Spleen (tissue), 11 donors: ENCODE results near the gene WWP2. TPM values are rescaled to one million over a fixed set of nuclear protein-coding genes. Genes with fewer than 3 reads are reported as not detected.

ENCODE experiments used
- DNase-seq: peaks from one replicate; pipeline ENCODE4 v3.0.0-alpha.2; 2020
- H3K27ac ChIP-seq, 8 donors: fragments of 200-600 bp; sonication (generic) in 7 of 8; 1 replicate in 4 of 8; 2 replicates in 4 of 8; pipeline versions ENCODE4 v1.5.0 to v1.8.0; 2016 to 2021; ENCODE audit warnings: inconsistent platforms in 4 of 8, mild to moderate bottlenecking in 4 of 8, moderate library complexity in 1 of 8
- H3K27me3 ChIP-seq, 7 donors: fragments of 200-600 bp; sonication (generic) in 6 of 7; replicated peaks in 1 of 7; 1 replicate in 4 of 7; 2 replicates in 3 of 7; pipeline versions ENCODE4 v1.5.0 to v1.8.0; 2016 to 2021; ENCODE audit warnings: inconsistent platforms in 3 of 7, mild to moderate bottlenecking in 1 of 7
- H3K36me3 ChIP-seq, 6 donors: fragments of 200-600 bp; sonication (generic) in 5 of 6; 1 replicate in 4 of 6; 2 replicates in 2 of 6; pipeline versions ENCODE4 v1.5.0 to v1.8.0; 2016 to 2021; ENCODE audit warnings: inconsistent platforms in 2 of 6
- H3K4me1 ChIP-seq, 6 donors: fragments of 200-600 bp; sonication (generic) in 5 of 6; 1 replicate in 3 of 6; 2 replicates in 3 of 6; pipeline versions ENCODE4 v1.5.0 to v1.8.0; 2016 to 2021; ENCODE audit warnings: inconsistent platforms in 3 of 6
- H3K4me3 ChIP-seq, 8 donors: fragments of 200-600 bp; sonication (generic) in 7 of 8; 1 replicate in 4 of 8; 2 replicates in 4 of 8; pipeline versions ENCODE4 v1.5.0 to v1.8.0; 2016 to 2021; ENCODE audit warnings: inconsistent platforms in 4 of 8, mild to moderate bottlenecking in 4 of 8, moderate library complexity in 2 of 8
- H3K9me3 ChIP-seq, 8 donors: fragments of 200-600 bp; sonication (generic) in 7 of 8; 1 replicate in 4 of 8; 2 replicates in 4 of 8; pipeline versions ENCODE4 v1.5.0 to v1.8.0; 2016 to 2021; ENCODE audit warnings: inconsistent platforms in 4 of 8
- POLR2A ChIP-seq, 3 donors: fragments of 450-650 bp; IDR thresholded peaks; one replicate each; pipeline ENCODE4 v1.5.1; 2017; ENCODE audit warnings: antibody characterized with exemption in 3 of 3, mild to moderate bottlenecking in 1 of 3
- POLR2AphosphoS5 ChIP-seq, 3 donors: sonication (generic); formaldehyde crosslinking; IDR thresholded peaks; one replicate each; pipeline ENCODE4 v1.5.1; 2017; ENCODE audit warnings: antibody characterized with exemption in 3 of 3
- WGBS, 5 donors: extraction: QIAGEN DNeasy Blood & Tissue Kit in 3 of 5; methylation state at CpG; one replicate each; pipeline versions ENCODE4 v1.1.5 to v1.1.7; 2013 to 2018; 5-methylcytosine and 5-hydroxymethylcytosine counted together
- intact Hi-C: fragments of 100-400 bp; cut with DNase I; formaldehyde crosslinking; loops from one replicate; pipeline ENCODE4 v1.15.0; 2023; ENCODE audit warnings: low total_unique reads
- polyA plus RNA-seq, 3 donors: library from polyadenylated mRNA; stranded (reverse); fragments of 200-250 nt; gene quantifications; one replicate each; pipeline ENCODE4 v1.2.1, GENCODE V29; 2013
- total RNA-seq, 7 donors: library from RNA; depleted of rRNA in 3 of 7; stranded (reverse); fragments of >200 nt in 3 of 7; fragmentation: NEBNext Ultra II Directional in 4 of 7; extraction: Animal tissue kit (Norgen Biotek cat#: 25700) in 4 of 7; gene quantifications; one replicate each; pipeline versions ENCODE4 v1.1.0 to v1.2.1, GENCODE V29; 2016 to 2021
- TF ChIP-seq, protein P1 (sequence below), 11 experiments: fragments of 200-600 bp in 7 of 11; fragments of 450-650 bp in 4 of 11; sonication (generic) in 4 of 11; IDR thresholded peaks in 8 of 11; conservative IDR thresholded peaks in 3 of 11; 1 replicate in 7 of 11; 2 replicates in 4 of 11; pipeline versions ENCODE4 v1.4.0 to v1.8.0; 2016 to 2021; ENCODE audit warnings: antibody characterized with exemption in 11 of 11, inconsistent platforms in 4 of 11, mild to moderate bottlenecking in 1 of 11
- donor health status: healthy with polysubstance abuse.
- donor health status: DM: no; HTN: no; CAD: no; lungs with moderate emphysema.
- donor health status: DM: no; HTN: no; CAD: no.
- donor health status: Bipolar disorder and iron deficiency.
- donor health status: healthy.
- donor health status: DM: no; HTN: no; CAD: no.
- donor health status: DM: yes; HTN: yes; CAD: no.

WWP2 gene
- total and polyA plus RNA-seq, 10 donors, result 13.7 to 109 (median 67.7) TPM

DNA sequence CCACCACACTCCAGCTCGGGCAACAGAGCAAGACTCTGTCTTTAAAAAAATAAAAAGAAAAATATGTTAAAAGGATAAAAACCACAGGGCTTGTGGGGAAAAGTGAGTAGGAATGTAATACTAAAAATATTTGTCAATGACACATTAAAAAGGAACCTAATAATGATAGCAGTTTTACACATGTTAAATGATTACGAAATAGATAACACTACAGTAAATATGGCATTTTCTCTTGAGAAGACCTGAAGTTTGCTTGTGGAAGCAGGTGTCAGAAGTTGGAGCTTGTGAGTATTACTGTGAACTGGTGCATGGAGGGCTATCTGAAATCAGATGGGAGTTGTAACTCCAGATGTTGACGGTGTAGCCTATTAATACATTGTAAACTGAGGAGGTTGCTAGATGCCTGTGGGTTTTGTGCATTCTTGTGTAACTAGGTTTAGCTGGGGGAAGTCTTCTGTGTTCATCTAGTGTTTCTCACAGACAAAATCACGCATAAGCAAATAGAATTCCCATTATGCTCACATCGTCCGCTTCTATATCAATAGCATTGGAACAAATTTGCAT, 144.8 kb downstream of the WWP2 start:
- intact Hi-C loops, result no loop called here
- Histone ChIP-seq H3K36me3 (peaks cover 3 to 97% (median 35%) of the 10 kb centered on the region in 6 donors), H3K27ac (no peak overlapping the region), H3K4me3 (no peak overlapping the region), H3K9me3 (no peaks in the 10 kb centered on the region), H3K27me3 (no peaks in the 10 kb centered on the region), H3K4me1 (no peaks in the 10 kb centered on the region)
- WGBS, 5 donors, result 93 to 96% (median 95%) methylated on average over 6 of the region's 6 CpGs
- TF ChIP-seq POLR2A (IDR thresholded peaks at IDR 0.05), result no peak
- TF ChIP-seq, protein P1, sequence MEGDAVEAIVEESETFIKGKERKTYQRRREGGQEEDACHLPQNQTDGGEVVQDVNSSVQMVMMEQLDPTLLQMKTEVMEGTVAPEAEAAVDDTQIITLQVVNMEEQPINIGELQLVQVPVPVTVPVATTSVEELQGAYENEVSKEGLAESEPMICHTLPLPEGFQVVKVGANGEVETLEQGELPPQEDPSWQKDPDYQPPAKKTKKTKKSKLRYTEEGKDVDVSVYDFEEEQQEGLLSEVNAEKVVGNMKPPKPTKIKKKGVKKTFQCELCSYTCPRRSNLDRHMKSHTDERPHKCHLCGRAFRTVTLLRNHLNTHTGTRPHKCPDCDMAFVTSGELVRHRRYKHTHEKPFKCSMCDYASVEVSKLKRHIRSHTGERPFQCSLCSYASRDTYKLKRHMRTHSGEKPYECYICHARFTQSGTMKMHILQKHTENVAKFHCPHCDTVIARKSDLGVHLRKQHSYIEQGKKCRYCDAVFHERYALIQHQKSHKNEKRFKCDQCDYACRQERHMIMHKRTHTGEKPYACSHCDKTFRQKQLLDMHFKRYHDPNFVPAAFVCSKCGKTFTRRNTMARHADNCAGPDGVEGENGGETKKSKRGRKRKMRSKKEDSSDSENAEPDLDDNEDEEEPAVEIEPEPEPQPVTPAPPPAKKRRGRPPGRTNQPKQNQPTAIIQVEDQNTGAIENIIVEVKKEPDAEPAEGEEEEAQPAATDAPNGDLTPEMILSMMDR (IDR thresholded peaks at IDR 0.05 in 8 of 11, conservative IDR thresholded peaks at IDR 0.05 in 3 of 11), result no peak
- TF ChIP-seq POLR2AphosphoS5 (IDR thresholded peaks at IDR 0.05), result no peak
- no peak for DNase-seq

DNA sequence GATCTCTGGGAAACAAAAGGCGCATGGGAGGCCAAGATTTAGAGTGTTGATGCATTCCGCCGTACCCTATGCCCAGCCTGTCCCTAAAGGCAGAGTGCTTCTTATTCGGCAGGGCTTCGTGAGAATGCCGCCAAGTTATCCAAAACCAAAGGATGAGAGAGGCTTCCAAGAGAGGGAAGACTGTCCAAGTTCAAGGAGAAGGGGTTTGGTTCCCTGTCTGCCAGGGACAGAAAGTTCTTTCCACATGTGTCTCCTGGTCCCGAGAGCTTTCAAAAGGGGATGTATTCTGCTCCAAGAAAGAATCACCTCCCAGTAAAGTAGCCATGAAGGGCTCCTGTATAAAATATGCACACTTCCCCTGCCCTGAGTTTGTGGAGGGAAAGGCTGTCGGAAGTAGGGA, 146.9 kb downstream of the WWP2 start:
- intact Hi-C loops, result no loop called here
- H3K4me1 ChIP-seq, result no peaks in the 10 kb centered on the region
- 94 to 99% (median 97%) methylated on average over 8 of the region's 8 CpGs for WGBS, 5 donors
- no peak overlapping the region for H3K4me3 ChIP-seq
- TF ChIP-seq POLR2AphosphoS5 (IDR thresholded peaks at IDR 0.05), result no peak
- TF ChIP-seq, protein P1 (IDR thresholded peaks at IDR 0.05 in 8 of 11, conservative IDR thresholded peaks at IDR 0.05 in 3 of 11), result no peak
- H3K9me3 ChIP-seq, result no peaks in the 10 kb centered on the region
- H3K27me3 ChIP-seq, result no peaks in the 10 kb centered on the region
- no peak overlapping the region for H3K27ac ChIP-seq
- DNase-seq, result no peak
- peaks cover 3 to 89% (median 30%) of the 10 kb centered on the region in 6 donors for H3K36me3 ChIP-seq

DNA sequence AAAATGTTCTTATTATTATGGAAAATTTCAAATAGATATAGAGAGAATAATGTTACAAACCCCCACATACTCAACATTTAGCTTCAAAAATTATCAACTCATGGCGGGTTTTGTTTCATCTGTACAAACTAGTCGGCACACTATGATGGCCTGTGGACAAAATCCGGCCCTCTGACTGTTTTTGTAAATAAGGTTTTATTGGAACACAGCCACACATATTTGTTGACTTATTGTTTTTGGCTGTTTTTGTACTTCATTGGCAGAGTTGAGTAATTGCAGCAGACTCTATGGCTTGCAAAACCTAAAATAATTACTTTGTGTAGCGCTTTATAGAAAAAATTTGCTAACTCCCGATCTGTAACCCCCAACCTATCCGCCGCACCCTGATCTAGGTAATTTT, 147.6 kb downstream of the WWP2 start:
- no peaks in the 10 kb centered on the region for H3K9me3 ChIP-seq
- H3K4me3 ChIP-seq, result no peak overlapping the region
- no peaks in the 10 kb centered on the region for H3K27me3 ChIP-seq
- WGBS, 5 donors, result 96 to 98% (median 96%) methylated on average over 7 of the region's 7 CpGs
- no peak overlapping the region for H3K27ac ChIP-seq
- H3K36me3 ChIP-seq, result peaks cover 3 to 89% (median 30%) of the 10 kb centered on the region in 6 donors
- intact Hi-C loops, result no loop called here
- no peak for TF ChIP-seq POLR2AphosphoS5 (IDR thresholded peaks at IDR 0.05)
- no peak for TF ChIP-seq POLR2A (IDR thresholded peaks at IDR 0.05)
- TF ChIP-seq, protein P1 (IDR thresholded peaks at IDR 0.05 in 8 of 11, conservative IDR thresholded peaks at IDR 0.05 in 3 of 11), result no peak
- no peak for DNase-seq
- H3K4me1 ChIP-seq, result no peaks in the 10 kb centered on the region

DNA sequence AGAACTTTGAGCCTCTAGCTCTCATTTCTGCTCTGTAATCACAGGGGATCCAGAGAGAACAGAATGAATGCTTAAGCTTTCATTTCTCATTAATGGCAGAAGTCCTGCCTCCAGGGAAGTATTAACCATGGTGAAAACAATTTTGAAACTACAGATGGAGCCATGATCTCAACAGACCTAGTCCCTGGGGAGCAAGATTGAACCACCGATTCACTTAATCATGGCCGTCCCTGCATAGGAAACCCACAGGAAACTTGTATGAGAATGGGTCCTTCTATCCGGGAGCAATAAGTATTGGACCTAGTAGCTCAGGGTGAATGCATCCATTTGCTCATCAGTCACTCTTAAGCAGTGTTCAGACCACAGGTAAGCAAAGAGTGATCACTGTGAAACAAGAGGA, 148.8 kb downstream of the WWP2 start:
- TF ChIP-seq, protein P1 (IDR thresholded peaks at IDR 0.05 in 8 of 11, conservative IDR thresholded peaks at IDR 0.05 in 3 of 11), result no peak
- TF ChIP-seq POLR2A (IDR thresholded peaks at IDR 0.05) (no peak), POLR2AphosphoS5 (IDR thresholded peaks at IDR 0.05) (no peak)
- no peak overlapping the region for H3K27ac ChIP-seq
- no peak overlapping the region for H3K4me3 ChIP-seq
- no peaks in the 10 kb centered on the region for H3K27me3 ChIP-seq
- 47 to 84% (median 62%) methylated on average over 3 of the region's 3 CpGs for WGBS, 5 donors
- no peak for DNase-seq
- no peaks in the 10 kb centered on the region for H3K9me3 ChIP-seq
- intact Hi-C loops, result no loop called here
- H3K4me1 ChIP-seq, result no peaks in the 10 kb centered on the region
- peaks cover 3 to 87% (median 30%) of the 10 kb centered on the region in 6 donors for H3K36me3 ChIP-seq
